ENCODE results near the gene POLR2C. TPM values are rescaled to one million over a fixed set of nuclear protein-coding genes. Genes with fewer than 3 reads are reported as not detected.
"Not testable (repeated sequence)": the region's sequence is repeated elsewhere in the genome, so short reads cannot be mapped to it uniquely, and the experiment has no call there.

POLR2C gene
- total RNA-seq, 1 experiment from 2014 or later = 47.8 TPM

DNA sequence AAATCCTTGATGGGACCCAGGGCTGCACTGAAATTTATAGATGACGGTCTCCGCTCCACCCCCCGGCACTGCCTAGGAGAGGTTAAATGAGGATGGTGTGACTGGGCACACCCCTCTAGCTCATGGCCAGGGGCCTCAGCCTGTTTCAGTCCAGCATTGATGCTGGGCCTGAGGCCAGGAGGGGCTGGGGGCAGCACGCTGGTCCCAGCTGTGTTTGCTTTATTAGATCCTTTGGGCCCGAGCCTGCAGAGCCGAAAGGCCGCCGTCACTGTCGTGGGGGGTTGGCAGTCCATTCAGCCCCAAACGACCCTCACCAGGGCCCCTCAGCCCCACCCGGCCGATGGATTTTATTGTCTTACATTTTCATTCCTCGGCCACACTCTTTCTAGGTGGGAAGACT lies 34.6 kb downstream of the POLR2C start:
- TF ChIP-seq, protein P1, sequence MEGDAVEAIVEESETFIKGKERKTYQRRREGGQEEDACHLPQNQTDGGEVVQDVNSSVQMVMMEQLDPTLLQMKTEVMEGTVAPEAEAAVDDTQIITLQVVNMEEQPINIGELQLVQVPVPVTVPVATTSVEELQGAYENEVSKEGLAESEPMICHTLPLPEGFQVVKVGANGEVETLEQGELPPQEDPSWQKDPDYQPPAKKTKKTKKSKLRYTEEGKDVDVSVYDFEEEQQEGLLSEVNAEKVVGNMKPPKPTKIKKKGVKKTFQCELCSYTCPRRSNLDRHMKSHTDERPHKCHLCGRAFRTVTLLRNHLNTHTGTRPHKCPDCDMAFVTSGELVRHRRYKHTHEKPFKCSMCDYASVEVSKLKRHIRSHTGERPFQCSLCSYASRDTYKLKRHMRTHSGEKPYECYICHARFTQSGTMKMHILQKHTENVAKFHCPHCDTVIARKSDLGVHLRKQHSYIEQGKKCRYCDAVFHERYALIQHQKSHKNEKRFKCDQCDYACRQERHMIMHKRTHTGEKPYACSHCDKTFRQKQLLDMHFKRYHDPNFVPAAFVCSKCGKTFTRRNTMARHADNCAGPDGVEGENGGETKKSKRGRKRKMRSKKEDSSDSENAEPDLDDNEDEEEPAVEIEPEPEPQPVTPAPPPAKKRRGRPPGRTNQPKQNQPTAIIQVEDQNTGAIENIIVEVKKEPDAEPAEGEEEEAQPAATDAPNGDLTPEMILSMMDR (conservative IDR thresholded peaks at IDR 0.05) = no peak
- TF ChIP-seq EZH2 (IDR thresholded peaks at IDR 0.05; ENCODE audit: low read depth) = no peak
- DNase-seq = no peak
- Histone ChIP-seq H4K20me1 (ENCODE audit: insufficient read depth) (no peaks in the 10 kb centered on the region), H3K27ac (no peak overlapping the region), H3K9me3 (ENCODE audit: insufficient read depth, low read depth) (no peaks in the 10 kb centered on the region), H3K4me1 (replicated peaks; ENCODE audit: insufficient read depth) (no peaks in the 10 kb centered on the region), H3K4me3 (no peak overlapping the region), H2AFZ (no peak overlapping the region), H3F3A (ENCODE audit: insufficient read depth, low read depth) (no peaks in the 10 kb centered on the region), H3K9me2 (ENCODE audit: insufficient read depth) (no peaks in the 10 kb centered on the region), H3K4me2 (no peak overlapping the region), H3K36me3 (ENCODE audit: low read depth) (no peaks in the 10 kb centered on the region), H3K79me2 (ENCODE audit: low read depth) (no peaks in the 10 kb centered on the region), H3K27me3 (ENCODE audit: insufficient read depth, low read depth) (no peaks in the 10 kb centered on the region)
- intact Hi-C loops (cut with micrococcal nuclease; ENCODE audit: unreplicated experiment) = no loop called here
- CTCF ChIA-PET = no interaction called here
- no TSS peak for BruUV-seq (replicated peaks)
- POLR2A ChIA-PET (ENCODE audit: unreplicated experiment) = no interaction called here

DNA sequence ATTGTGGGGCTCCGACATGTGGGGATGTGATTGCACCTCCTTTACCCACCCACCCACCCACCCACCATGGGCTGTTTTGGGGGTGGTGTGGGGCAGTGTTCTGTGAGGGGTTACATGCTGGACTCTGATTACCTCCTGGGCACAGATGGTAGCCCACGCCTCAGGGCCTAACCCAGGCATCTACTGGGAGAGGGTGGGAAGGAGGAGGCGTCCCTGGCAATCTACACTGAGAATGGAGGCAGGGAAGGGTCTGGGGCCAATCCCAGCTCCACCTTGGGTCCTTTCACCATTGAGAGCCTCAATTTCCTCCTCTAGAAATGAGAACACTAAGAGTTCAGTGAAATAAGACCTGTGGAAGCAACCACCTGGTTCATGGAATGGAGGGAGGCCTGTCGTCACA lies 35.6 kb downstream of the POLR2C start:
- no TSS peak for BruUV-seq (replicated peaks)
- no peaks in the 10 kb centered on the region for H3K9me2 ChIP-seq (ENCODE audit: insufficient read depth)
- TF ChIP-seq EZH2 (IDR thresholded peaks at IDR 0.05; ENCODE audit: low read depth) = no peak
- TF ChIP-seq, protein P1 (conservative IDR thresholded peaks at IDR 0.05) = no peak
- no peaks in the 10 kb centered on the region for H3K4me1 ChIP-seq (replicated peaks; ENCODE audit: insufficient read depth)
- no peaks in the 10 kb centered on the region for H3K9me3 ChIP-seq (ENCODE audit: insufficient read depth, low read depth)
- H3K4me3 ChIP-seq = no peak overlapping the region
- no peaks in the 10 kb centered on the region for H3K79me2 ChIP-seq (ENCODE audit: low read depth)
- H3K4me2 ChIP-seq = no peak overlapping the region
- POLR2A ChIA-PET (ENCODE audit: unreplicated experiment) = no interaction called here
- H3K36me3 ChIP-seq (ENCODE audit: low read depth) = no peaks in the 10 kb centered on the region
- H4K20me1 ChIP-seq (ENCODE audit: insufficient read depth) = no peaks in the 10 kb centered on the region
- DNase-seq = no peak
- CTCF ChIA-PET = no interaction called here
- H2AFZ ChIP-seq = no peak overlapping the region
- intact Hi-C loops (cut with micrococcal nuclease; ENCODE audit: unreplicated experiment) = no loop called here
- no peak overlapping the region for H3K27ac ChIP-seq
- no peaks in the 10 kb centered on the region for H3F3A ChIP-seq (ENCODE audit: insufficient read depth, low read depth)
- no peaks in the 10 kb centered on the region for H3K27me3 ChIP-seq (ENCODE audit: insufficient read depth, low read depth)

DNA sequence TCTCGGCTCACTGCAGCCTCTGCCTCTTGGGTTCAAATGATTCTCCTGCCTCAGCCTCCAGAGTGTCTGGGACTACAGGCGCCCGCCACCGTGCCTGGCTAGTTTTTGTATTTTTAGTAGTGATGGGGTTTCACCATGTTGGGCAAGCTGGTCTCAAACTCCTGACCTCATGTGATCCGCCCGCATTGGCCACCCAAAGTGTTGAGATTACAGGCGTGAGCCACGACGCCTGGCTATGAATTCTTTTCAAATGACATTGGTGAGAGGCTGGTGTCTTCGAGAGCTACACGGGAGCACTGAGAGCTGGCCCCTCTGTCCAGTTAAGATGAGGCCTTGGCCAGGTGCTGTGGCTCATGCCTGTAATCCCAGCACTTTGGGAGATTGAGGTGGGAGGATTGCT lies 37.5 kb downstream of the POLR2C start:
- H3K4me2 ChIP-seq; CTCF ChIA-PET; intact Hi-C loops (cut with micrococcal nuclease; ENCODE audit: unreplicated experiment); H3K4me3 ChIP-seq; H3K27me3 ChIP-seq (ENCODE audit: insufficient read depth, low read depth); H3K9me2 ChIP-seq (ENCODE audit: insufficient read depth); H3F3A ChIP-seq (ENCODE audit: insufficient read depth, low read depth); H3K27ac ChIP-seq; BruUV-seq (replicated peaks); H4K20me1 ChIP-seq (ENCODE audit: insufficient read depth); H3K4me1 ChIP-seq (replicated peaks; ENCODE audit: insufficient read depth); H2AFZ ChIP-seq; POLR2A ChIA-PET (ENCODE audit: unreplicated experiment); H3K36me3 ChIP-seq (ENCODE audit: low read depth); H3K9me3 ChIP-seq (ENCODE audit: insufficient read depth, low read depth); H3K79me2 ChIP-seq (ENCODE audit: low read depth); DNase-seq: not testable (repeated sequence)

DNA sequence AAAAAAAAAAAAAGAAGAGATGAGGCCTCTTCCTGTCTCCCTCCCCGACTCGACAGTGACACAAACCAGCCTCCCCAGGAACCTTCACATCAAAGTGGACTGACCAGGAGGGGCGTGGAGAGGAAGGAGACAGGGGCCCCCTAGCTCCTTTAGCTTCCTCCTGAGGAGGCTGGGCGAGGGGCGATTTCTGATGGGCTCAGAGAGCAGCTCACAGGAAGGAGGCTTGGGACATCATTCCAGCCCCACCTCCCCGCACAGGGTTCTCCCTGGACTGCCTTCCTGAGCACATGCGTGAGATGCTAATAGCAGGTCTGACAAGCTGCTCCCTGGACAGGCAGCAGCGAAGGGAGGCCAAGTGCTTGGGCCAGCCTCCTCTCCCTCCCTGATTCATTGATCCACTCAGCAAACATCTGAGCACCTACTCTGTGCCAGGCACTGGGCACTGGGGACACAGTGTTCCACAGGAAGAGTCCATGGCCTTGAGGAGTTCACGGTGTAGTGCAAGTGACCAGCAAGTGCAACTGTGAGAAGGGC lies 38.2 kb downstream of the POLR2C start:
- TF ChIP-seq EZH2 (IDR thresholded peaks at IDR 0.05; ENCODE audit: low read depth) = no peak
- TF ChIP-seq, protein P1 (conservative IDR thresholded peaks at IDR 0.05) = no peak
- intact Hi-C loops (cut with micrococcal nuclease; ENCODE audit: unreplicated experiment) = no loop called here
- H3K9me2 ChIP-seq (ENCODE audit: insufficient read depth) = no peaks in the 10 kb centered on the region
- no TSS peak for BruUV-seq (replicated peaks)
- H3K36me3 ChIP-seq (ENCODE audit: low read depth) = no peaks in the 10 kb centered on the region
- H3K4me1 ChIP-seq (replicated peaks; ENCODE audit: insufficient read depth) = no peaks in the 10 kb centered on the region
- H3K27me3 ChIP-seq (ENCODE audit: insufficient read depth, low read depth) = peaks cover 8% of the 10 kb centered on the region; the same call in 1 of the 2 replicates
- no peaks in the 10 kb centered on the region for H3F3A ChIP-seq (ENCODE audit: insufficient read depth, low read depth)
- H4K20me1 ChIP-seq (ENCODE audit: insufficient read depth) = no peaks in the 10 kb centered on the region
- CTCF ChIA-PET = no interaction called here
- no peaks in the 10 kb centered on the region for H3K79me2 ChIP-seq (ENCODE audit: low read depth)
- no peak overlapping the region for H3K27ac ChIP-seq
- POLR2A ChIA-PET (ENCODE audit: unreplicated experiment) = no interaction called here
- no peak for DNase-seq
- H3K4me2 ChIP-seq = no peak overlapping the region
- H3K9me3 ChIP-seq (ENCODE audit: insufficient read depth, low read depth) = no peaks in the 10 kb centered on the region
- H3K4me3 ChIP-seq = no peak overlapping the region
- H2AFZ ChIP-seq = no peak overlapping the region
